ENCODE measurements around the gene KRT75. TPM values are rescaled to one million over a fixed set of nuclear protein-coding genes. Genes with fewer than 3 reads are reported as not detected.

Gene KRT75
- total and polyA plus RNA-seq, 7 experiments from 2014 or later = not detected

DNA sequence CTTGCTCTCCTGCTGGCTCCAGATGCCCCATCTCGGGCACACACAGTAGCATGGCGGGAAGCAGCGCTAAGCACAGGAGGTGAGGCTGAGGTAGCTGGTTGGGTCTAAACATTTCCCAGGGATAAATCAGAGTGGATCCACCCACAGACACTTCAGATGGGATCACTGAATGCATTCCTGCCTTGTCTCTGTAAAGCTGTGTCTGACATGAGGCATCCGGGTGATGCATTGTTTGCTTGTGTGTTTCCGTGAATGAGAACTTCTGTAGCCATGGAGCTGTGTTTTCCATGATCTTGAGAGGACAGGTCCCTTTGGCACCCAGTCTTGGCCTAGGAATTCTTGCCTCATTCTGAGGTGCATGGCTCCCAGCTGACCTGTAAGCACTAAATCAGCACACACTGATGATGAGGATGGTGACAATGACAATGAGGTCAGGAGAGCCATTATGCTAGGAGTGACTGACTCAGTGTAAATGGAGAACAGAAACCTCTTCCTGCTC lies 6.7 kb upstream of the KRT75 start:
- H3K27ac Mint-ChIP-seq = no peak overlapping the region
- no peak overlapping the region for H3K4me3 ChIP-seq (ENCODE audit: low read length)
- DNase-seq (no peak), ATAC-seq (no peak)
- H3K36me3 ChIP-seq (ENCODE audit: control insufficient read depth in 2 of 3, insufficient read depth in 3 of 3, low read length in 3 of 3) = no peaks in the 10 kb centered on the region
- H3K9me3 ChIP-seq (ENCODE audit: control insufficient read depth in 2 of 3, low read length in 3 of 3) = no peaks in the 10 kb centered on the region
- ChIA-PET CTCF (interaction anchor here (0.6 kb wide), 1 partner anchor 27 kb away, joined by 3 read pairs; no protein-coding TSS in a partner anchor), POLR2A (no interaction called here)
- no peaks in the 10 kb centered on the region for H3K4me1 Mint-ChIP-seq
- H3K4me1 ChIP-seq (ENCODE audit: control insufficient read depth in 2 of 2, insufficient read depth in 2 of 2, low read length in 2 of 2) = no peaks in the 10 kb centered on the region
- H3K27me3 ChIP-seq (ENCODE audit: control insufficient read depth in 2 of 2, insufficient read depth in 2 of 2, low read length in 2 of 2) = no peaks in the 10 kb centered on the region
- no peak overlapping the region for H3K4me3 Mint-ChIP-seq
- intact Hi-C loops (cut with micrococcal nuclease) = no loop called here
- no peaks in the 10 kb centered on the region for H3K9me3 Mint-ChIP-seq
- H3K27ac ChIP-seq (ENCODE audit: low read depth, low read length) = no peak overlapping the region
- H3K36me3 Mint-ChIP-seq = no peaks in the 10 kb centered on the region
- H3K27me3 Mint-ChIP-seq = peaks cover 14 to 38% (median 30%) of the 10 kb centered on the region in 5 donors

DNA sequence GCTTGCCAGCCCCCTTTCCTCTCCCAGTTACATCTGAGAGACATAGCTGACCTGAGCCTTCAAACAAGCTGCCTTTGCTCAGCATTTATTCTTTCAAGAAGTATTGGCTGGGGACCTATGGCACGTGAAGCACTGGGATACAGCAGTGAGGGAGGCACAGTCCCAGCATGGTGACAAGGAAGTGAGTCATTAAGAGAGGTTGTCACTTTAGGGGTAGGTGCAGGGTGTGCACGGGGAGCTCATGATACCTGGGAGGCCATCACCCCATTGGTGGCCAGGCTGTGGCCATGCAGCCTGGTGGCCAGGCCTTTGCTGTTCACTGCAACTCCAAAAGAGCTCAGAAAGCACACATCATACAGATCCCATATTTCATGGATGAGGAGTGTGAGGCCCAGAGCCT lies 5.7 kb upstream of the KRT75 start:
- Histone ChIP-seq H3K4me1 (ENCODE audit: control insufficient read depth in 2 of 2, insufficient read depth in 2 of 2, low read length in 2 of 2) (no peaks in the 10 kb centered on the region), H3K9me3 (ENCODE audit: control insufficient read depth in 2 of 3, low read length in 3 of 3) (no peaks in the 10 kb centered on the region), H3K36me3 (ENCODE audit: control insufficient read depth in 2 of 3, insufficient read depth in 3 of 3, low read length in 3 of 3) (no peaks in the 10 kb centered on the region), H3K4me3 (ENCODE audit: low read length) (no peak overlapping the region), H3K27me3 (ENCODE audit: control insufficient read depth in 2 of 2, insufficient read depth in 2 of 2, low read length in 2 of 2) (no peaks in the 10 kb centered on the region), H3K27ac (ENCODE audit: low read depth, low read length) (no peak overlapping the region)
- H3K27ac Mint-ChIP-seq = no peak overlapping the region
- H3K36me3 Mint-ChIP-seq = no peaks in the 10 kb centered on the region
- no peaks in the 10 kb centered on the region for H3K4me1 Mint-ChIP-seq
- intact Hi-C loops (cut with micrococcal nuclease) = no loop called here
- no peak overlapping the region for H3K4me3 Mint-ChIP-seq
- ChIA-PET POLR2A (no interaction called here), CTCF (no interaction called here)
- H3K27me3 Mint-ChIP-seq = peaks cover 14 to 41% (median 34%) of the 10 kb centered on the region in 5 donors
- ATAC-seq (no peak), DNase-seq (no peak)
- H3K9me3 Mint-ChIP-seq = no peaks in the 10 kb centered on the region

DNA sequence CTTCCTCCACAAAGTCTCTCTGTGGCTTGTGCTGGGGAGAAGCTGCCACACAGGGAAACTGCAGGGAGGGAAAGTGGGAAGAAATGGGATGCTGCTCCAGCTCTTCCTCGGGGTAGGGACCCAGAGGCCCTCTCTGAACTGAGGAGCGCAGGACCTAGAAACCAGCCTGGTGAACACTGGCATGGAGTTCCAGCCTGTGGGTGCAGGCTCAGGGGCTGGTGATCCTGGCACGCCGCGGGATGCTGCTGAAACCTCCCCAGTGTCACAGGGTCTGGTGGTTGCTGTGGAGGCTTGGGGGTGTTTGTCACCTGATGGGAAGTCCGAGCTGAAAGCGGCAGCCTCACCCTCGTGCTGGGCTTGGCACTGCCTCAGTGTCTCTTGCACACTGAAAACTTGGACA lies 5.2 kb upstream of the KRT75 start:
- CTCF ChIA-PET = no interaction called here

DNA sequence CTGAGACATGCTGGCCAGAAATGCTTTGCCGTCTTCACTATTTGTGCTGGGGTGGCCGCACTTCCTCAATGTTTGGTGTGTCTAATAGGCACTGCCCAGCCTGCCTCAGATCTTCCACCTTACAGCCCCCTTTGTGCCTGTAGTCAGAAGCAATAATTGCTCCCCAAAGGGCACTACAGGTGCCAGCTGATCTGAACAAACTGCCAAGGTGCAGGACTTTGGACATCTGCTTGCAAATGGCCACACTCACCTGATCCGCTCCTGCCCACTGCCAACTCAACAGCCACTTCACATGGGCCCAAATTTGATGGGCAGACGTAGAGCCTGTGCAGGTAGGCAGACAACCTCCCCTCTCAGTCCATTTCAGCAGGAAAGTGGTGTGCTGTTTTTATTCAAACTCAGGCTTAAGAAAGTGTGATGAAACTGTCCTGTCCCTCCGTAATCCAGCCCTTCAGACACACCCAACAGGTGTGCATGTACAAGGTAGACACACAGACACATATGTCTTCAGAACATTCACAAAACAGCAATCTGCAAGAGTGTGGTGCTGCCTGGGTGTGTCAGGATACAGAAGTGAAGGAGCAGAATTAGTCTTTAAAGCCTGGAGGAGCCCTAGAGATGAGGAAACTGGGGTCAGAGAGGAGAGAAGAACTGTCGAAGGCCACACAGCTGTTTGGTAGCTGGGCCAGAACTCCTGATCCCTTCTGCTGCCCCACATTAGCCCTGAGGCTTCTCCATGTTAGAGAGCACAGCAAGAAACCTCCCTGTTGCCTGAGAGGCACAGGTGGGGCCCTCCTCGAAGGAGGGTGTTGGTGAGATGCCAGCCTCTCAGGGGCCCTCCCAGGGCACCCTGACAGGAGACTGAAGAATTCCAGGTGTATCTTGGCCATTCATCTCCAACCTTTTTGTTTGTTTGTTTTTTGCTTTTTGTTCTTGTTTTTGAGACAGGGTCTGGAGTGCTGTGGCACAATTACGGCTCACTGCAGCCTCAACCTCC lies 4.4 kb upstream of the KRT75 start:
- Mint-ChIP-seq H3K27ac (no peak overlapping the region), H3K4me3 (no peak overlapping the region), H3K4me1 (no peaks in the 10 kb centered on the region), H3K9me3 (no peaks in the 10 kb centered on the region), H3K36me3 (no peaks in the 10 kb centered on the region), H3K27me3 (peaks cover 14 to 44% (median 28%) of the 10 kb centered on the region in 5 donors)
- Histone ChIP-seq H3K4me3 (ENCODE audit: low read length) (no peak overlapping the region), H3K27me3 (ENCODE audit: control insufficient read depth in 2 of 2, insufficient read depth in 2 of 2, low read length in 2 of 2) (no peaks in the 10 kb centered on the region), H3K36me3 (ENCODE audit: control insufficient read depth in 2 of 3, insufficient read depth in 3 of 3, low read length in 3 of 3) (no peaks in the 10 kb centered on the region), H3K9me3 (ENCODE audit: control insufficient read depth in 2 of 3, low read length in 3 of 3) (no peaks in the 10 kb centered on the region), H3K4me1 (ENCODE audit: control insufficient read depth in 2 of 2, insufficient read depth in 2 of 2, low read length in 2 of 2) (no peaks in the 10 kb centered on the region), H3K27ac (ENCODE audit: low read depth, low read length) (no peak overlapping the region)
- no peak for ATAC-seq
- POLR2A ChIA-PET = no interaction called here
- CTCF ChIA-PET = no interaction called here
- no peak for DNase-seq
- intact Hi-C loops (cut with micrococcal nuclease) = no loop called here

More for the DNA sequence above, 5.2 kb upstream of the KRT75 start:
- no peak overlapping the region for H3K4me3 Mint-ChIP-seq
- H3K27me3 Mint-ChIP-seq = peaks cover 14 to 45% (median 32%) of the 10 kb centered on the region in 5 donors
- Histone ChIP-seq H3K27ac (ENCODE audit: low read depth, low read length) (no peak overlapping the region), H3K36me3 (ENCODE audit: control insufficient read depth in 2 of 3, insufficient read depth in 3 of 3, low read length in 3 of 3) (no peaks in the 10 kb centered on the region), H3K27me3 (ENCODE audit: control insufficient read depth in 2 of 2, insufficient read depth in 2 of 2, low read length in 2 of 2) (no peaks in the 10 kb centered on the region), H3K4me3 (ENCODE audit: low read length) (no peak overlapping the region), H3K9me3 (ENCODE audit: control insufficient read depth in 2 of 3, low read length in 3 of 3) (no peaks in the 10 kb centered on the region), H3K4me1 (ENCODE audit: control insufficient read depth in 2 of 2, insufficient read depth in 2 of 2, low read length in 2 of 2) (no peaks in the 10 kb centered on the region)
- H3K27ac Mint-ChIP-seq = no peak overlapping the region
- H3K36me3 Mint-ChIP-seq = no peaks in the 10 kb centered on the region
- POLR2A ChIA-PET = no interaction called here
- no peaks in the 10 kb centered on the region for H3K9me3 Mint-ChIP-seq
- H3K4me1 Mint-ChIP-seq = no peaks in the 10 kb centered on the region
- intact Hi-C loops (cut with micrococcal nuclease) = no loop called here
- ATAC-seq (no peak), DNase-seq (no peak)

GRCh38 chr12:52437508-52437907 lies 3.3 kb upstream of the KRT75 start:
- no peaks in the 10 kb centered on the region for H3K9me3 Mint-ChIP-seq

DNA sequence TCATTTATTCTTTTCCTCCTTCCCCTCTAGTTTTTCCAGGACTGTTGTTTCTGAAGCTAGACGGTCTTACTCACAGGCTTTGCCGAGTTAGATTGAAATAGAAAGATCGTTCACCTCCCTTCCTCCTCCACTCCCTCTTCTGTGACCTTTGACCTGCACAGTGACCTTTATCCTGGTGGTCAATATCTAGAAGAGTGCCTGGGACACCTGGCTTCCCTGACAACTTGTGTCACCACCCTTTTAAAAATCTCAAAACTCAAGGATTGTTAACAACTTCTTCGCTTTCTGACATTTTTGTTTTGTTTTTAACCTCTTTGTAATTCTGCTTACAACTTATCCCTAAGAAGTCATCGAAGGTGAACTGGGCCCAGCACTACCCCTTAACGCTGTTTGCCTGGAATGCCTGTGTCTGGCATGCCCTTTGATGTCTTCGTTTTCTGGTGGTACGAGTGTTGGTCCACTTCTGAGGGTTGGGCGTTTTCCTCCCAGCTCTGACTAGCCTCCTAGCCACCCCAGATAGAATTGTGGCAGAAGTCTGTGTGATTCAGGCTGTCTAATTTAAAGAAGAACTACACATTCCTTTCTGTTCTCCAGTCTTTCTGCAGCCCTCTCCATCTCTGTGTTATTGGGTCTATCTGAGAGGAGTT lies 2.8 kb upstream of the KRT75 start:
- no peak for DNase-seq
- Histone ChIP-seq H3K9me3 (ENCODE audit: control insufficient read depth in 2 of 3, low read length in 3 of 3) (no peaks in the 10 kb centered on the region), H3K4me1 (ENCODE audit: control insufficient read depth in 2 of 2, insufficient read depth in 2 of 2, low read length in 2 of 2) (no peaks in the 10 kb centered on the region), H3K27me3 (ENCODE audit: control insufficient read depth in 2 of 2, insufficient read depth in 2 of 2, low read length in 2 of 2) (no peaks in the 10 kb centered on the region), H3K36me3 (ENCODE audit: control insufficient read depth in 2 of 3, insufficient read depth in 3 of 3, low read length in 3 of 3) (no peaks in the 10 kb centered on the region), H3K4me3 (ENCODE audit: low read length) (no peak overlapping the region), H3K27ac (ENCODE audit: low read depth, low read length) (no peak overlapping the region)
- CTCF ChIA-PET = no interaction called here
- H3K4me3 Mint-ChIP-seq = no peak overlapping the region
- POLR2A ChIA-PET = no interaction called here
- no peaks in the 10 kb centered on the region for H3K36me3 Mint-ChIP-seq
- H3K27ac Mint-ChIP-seq = no peak overlapping the region
- intact Hi-C loops (cut with micrococcal nuclease) = no loop called here
- H3K4me1 Mint-ChIP-seq = no peaks in the 10 kb centered on the region
- no peaks in the 10 kb centered on the region for H3K9me3 Mint-ChIP-seq
- no peak for ATAC-seq
- H3K27me3 Mint-ChIP-seq = peaks cover 13 to 41% (median 21%) of the 10 kb centered on the region in 5 donors

More at GRCh38 chr12:52437508-52437907, 3.3 kb upstream of the KRT75 start:
- ATAC-seq (no peak), DNase-seq (no peak)
- Mint-ChIP-seq H3K27ac (no peak overlapping the region), H3K36me3 (no peaks in the 10 kb centered on the region), H3K4me3 (no peak overlapping the region), H3K4me1 (no peaks in the 10 kb centered on the region), H3K27me3 (peaks cover 18 to 41% (median 26%) of the 10 kb centered on the region in 5 donors)
- Histone ChIP-seq H3K4me1 (ENCODE audit: control insufficient read depth in 2 of 2, insufficient read depth in 2 of 2, low read length in 2 of 2) (no peaks in the 10 kb centered on the region), H3K36me3 (ENCODE audit: control insufficient read depth in 2 of 3, insufficient read depth in 3 of 3, low read length in 3 of 3) (no peaks in the 10 kb centered on the region), H3K9me3 (ENCODE audit: control insufficient read depth in 2 of 3, low read length in 3 of 3) (no peaks in the 10 kb centered on the region), H3K27ac (ENCODE audit: low read depth, low read length) (no peak overlapping the region), H3K27me3 (ENCODE audit: control insufficient read depth in 2 of 2, insufficient read depth in 2 of 2, low read length in 2 of 2) (no peaks in the 10 kb centered on the region), H3K4me3 (ENCODE audit: low read length) (no peak overlapping the region)
- POLR2A ChIA-PET = no interaction called here
- intact Hi-C loops (cut with micrococcal nuclease) = no loop called here
- CTCF ChIA-PET = no interaction called here
